Epithelial cell of umbilical artery (primary cell): Measurements from ENCODE around the gene PPHLN1. TPM values are rescaled to one million over a fixed set of nuclear protein-coding genes. Genes with fewer than 3 reads are reported as not detected.

Experiments
- total RNA-seq: library from RNA; depleted of rRNA; stranded (reverse); fragments of >200 nt; gene quantifications from 2 replicates; pipeline ENCODE4 v1.2.3, GENCODE V29; 2014

The PPHLN1 gene, protein sequence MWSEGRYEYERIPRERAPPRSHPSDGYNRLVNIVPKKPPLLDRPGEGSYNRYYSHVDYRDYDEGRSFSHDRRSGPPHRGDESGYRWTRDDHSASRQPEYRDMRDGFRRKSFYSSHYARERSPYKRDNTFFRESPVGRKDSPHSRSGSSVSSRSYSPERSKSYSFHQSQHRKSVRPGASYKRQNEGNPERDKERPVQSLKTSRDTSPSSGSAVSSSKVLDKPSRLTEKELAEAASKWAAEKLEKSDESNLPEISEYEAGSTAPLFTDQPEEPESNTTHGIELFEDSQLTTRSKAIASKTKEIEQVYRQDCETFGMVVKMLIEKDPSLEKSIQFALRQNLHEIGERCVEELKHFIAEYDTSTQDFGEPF
- total RNA-seq, result 76.0 and 95.3 TPM in 2 replicates

GRCh38 chr12:42325653-42326474 is at the start of gene PPHLN1, which contains the start of gene ZCRB1:
Gene PPHLN1, plus strand, starts transcription at chr12:42326167. Its CDS starts 9,736 bp downstream, at chr12:42335903.
Gene ZCRB1, minus strand, starts transcription at chr12:42326094. Its CDS starts 1,992 bp downstream, at chr12:42324102.

Other genes starting within 250 kb of the PPHLN1 start
- gene GXYLT1, start 181.3 kb upstream of the PPHLN1 start, total RNA-seq, result 18.5 and 26.3 TPM in 2 replicates
- gene YAF2, start 87.9 kb upstream of the PPHLN1 start, total RNA-seq, result 14.6 and 17.9 TPM in 2 replicates
- 23.1 and 27.7 TPM in 2 replicates for gene ZCRB1, start 73 bp upstream of the PPHLN1 start, total RNA-seq